Measurements from ENCODE around the gene NTS.
A peak's percentile ranks its signal among the peaks of the same experiment; 100 is the strongest.

- TF ChIP-seq CTCF (IDR thresholded peaks at IDR 0.05): peak; percentile 14 to 26
- no peak for TF ChIP-seq POLR2A (IDR thresholded peaks at IDR 0.05)
Observed at GRCh38 chr12:85920324-85920947, 46.3 kb downstream of the NTS start.
